ENCODE measurements around the gene UGT1A1.
"Not testable (repeated sequence)": the region's sequence is repeated elsewhere in the genome, so short reads cannot be mapped to it uniquely, and the experiment has no call there.

GRCh38 chr2:233745838-233746237, 14.2 kb upstream of the UGT1A1 start:
- TF ChIP-seq, protein P1, sequence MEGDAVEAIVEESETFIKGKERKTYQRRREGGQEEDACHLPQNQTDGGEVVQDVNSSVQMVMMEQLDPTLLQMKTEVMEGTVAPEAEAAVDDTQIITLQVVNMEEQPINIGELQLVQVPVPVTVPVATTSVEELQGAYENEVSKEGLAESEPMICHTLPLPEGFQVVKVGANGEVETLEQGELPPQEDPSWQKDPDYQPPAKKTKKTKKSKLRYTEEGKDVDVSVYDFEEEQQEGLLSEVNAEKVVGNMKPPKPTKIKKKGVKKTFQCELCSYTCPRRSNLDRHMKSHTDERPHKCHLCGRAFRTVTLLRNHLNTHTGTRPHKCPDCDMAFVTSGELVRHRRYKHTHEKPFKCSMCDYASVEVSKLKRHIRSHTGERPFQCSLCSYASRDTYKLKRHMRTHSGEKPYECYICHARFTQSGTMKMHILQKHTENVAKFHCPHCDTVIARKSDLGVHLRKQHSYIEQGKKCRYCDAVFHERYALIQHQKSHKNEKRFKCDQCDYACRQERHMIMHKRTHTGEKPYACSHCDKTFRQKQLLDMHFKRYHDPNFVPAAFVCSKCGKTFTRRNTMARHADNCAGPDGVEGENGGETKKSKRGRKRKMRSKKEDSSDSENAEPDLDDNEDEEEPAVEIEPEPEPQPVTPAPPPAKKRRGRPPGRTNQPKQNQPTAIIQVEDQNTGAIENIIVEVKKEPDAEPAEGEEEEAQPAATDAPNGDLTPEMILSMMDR (IDR thresholded peaks at IDR 0.05) = not testable (repeated sequence)
- TF ChIP-seq POLR2A, EP300 (IDR thresholded peaks at IDR 0.05): not testable (repeated sequence)

Data from gastroesophageal sphincter (tissue), 3 donors.